Stimulated activated CD4-positive, alpha-beta T cell treated with anti-CD3 and anti-CD28 coated beads, Interleukin-12 subunit alpha, Interleukin-12 subunit beta, amount 100 ng/mL, for 48 hours (primary cell): ENCODE data around the gene GDE1.

Experiments used
- DNase-seq, 3 donors: peaks; one replicate each; pipeline ENCODE4 v3.0.0-alpha.2; 2020; ENCODE audit warnings: low read depth in 2 of 3, low spot score in 1 of 3

Gene GDE1

GRCh38 chr16:19524356-19524615, 2.4 kb upstream of the GDE1 start:
- no peak for DNase-seq

GRCh38 chr16:19523559-19524355, 1.9 kb upstream of the GDE1 start, which contains the start of gene CCP110:
TSS of gene CCP110 (plus strand) at chr16:19523942. CDS start at chr16:19527882, 3,940 bp downstream.
- peak; percentile 88 to 93 (median 91) for DNase-seq

- DNase-seq: no peak
These were observed 1.3 kb upstream of the GDE1 start for GRCh38 chr16:19523184-19523558.

GRCh38 chr16:19522760-19523159, 862 bp upstream of the GDE1 start:
- no peak for DNase-seq

- DNase-seq: no peak
These were observed 467 bp upstream of the GDE1 start for GRCh38 chr16:19522397-19522732.

GRCh38 chr16:19520861-19521331, 1.0 kb downstream of the GDE1 start:
- no peak for DNase-seq

- no peak for DNase-seq
These were observed 3.5 kb downstream of the GDE1 start for GRCh38 chr16:19518388-19518787.

GRCh38 chr16:19517424-19518089, 4.3 kb downstream of the GDE1 start:
- DNase-seq: no peak

GRCh38 chr16:19515757-19516156, 6.1 kb downstream of the GDE1 start:
- DNase-seq: no peak

GRCh38 chr16:19513377-19514053, 8.4 kb downstream of the GDE1 start:
- no peak for DNase-seq

GRCh38 chr16:19512297-19512696, 9.6 kb downstream of the GDE1 start:
- no peak for DNase-seq

GRCh38 chr16:19507867-19508266, 14.0 kb downstream of the GDE1 start:
- DNase-seq: no peak

- DNase-seq: no peak
These were observed 14.9 kb downstream of the GDE1 start for GRCh38 chr16:19506965-19507364.

- DNase-seq: no peak
These were observed 16.1 kb downstream of the GDE1 start for GRCh38 chr16:19505600-19506303.

- DNase-seq: no peak
These were observed 18.3 kb downstream of the GDE1 start for GRCh38 chr16:19503461-19504075.

- peak; percentile 30 to 59 (median 57) for DNase-seq
These were observed 19.3 kb downstream of the GDE1 start for GRCh38 chr16:19502395-19503131.

GRCh38 chr16:19499481-19499880, 22.4 kb downstream of the GDE1 start:
- DNase-seq: no peak

- DNase-seq: no peak
These were observed 22.9 kb downstream of the GDE1 start for GRCh38 chr16:19499006-19499405.

- DNase-seq: no peak
These were observed 24.7 kb downstream of the GDE1 start for GRCh38 chr16:19497176-19497575.

GRCh38 chr16:19490619-19491018, 31.3 kb downstream of the GDE1 start:
- no peak for DNase-seq
